Stomach (tissue), 9 donors: ENCODE results near the gene PADI3. TPM values are rescaled to one million over a fixed set of nuclear protein-coding genes. Genes with fewer than 3 reads are reported as not detected.

Source experiments
- DNase-seq, 2 donors: peaks; one replicate each; pipeline versions ENCODE4 v3.0.0 to v3.0.0-alpha.2; 2013 to 2019
- H3K27ac ChIP-seq, 5 donors: fragments of 200-600 bp in 4 of 5; sonication (generic) in 4 of 5; one replicate each; pipeline ENCODE4 v1.5.1; 2013 to 2019; ENCODE audit warnings: mild to moderate bottlenecking in 1 of 5, moderate library complexity in 1 of 5
- H3K27me3 ChIP-seq, 3 donors: fragments of 200-600 bp; sonication (generic); one replicate each; pipeline ENCODE4 v1.5.1; 2017 to 2019; ENCODE audit warnings: mixed run types in 1 of 3
- H3K36me3 ChIP-seq, 4 donors: fragments of 200-600 bp; sonication (generic); 1 replicate in 3 of 4; 2 replicates in 1 of 4; pipeline ENCODE4 v1.5.1; 2016 to 2019
- H3K4me1 ChIP-seq, 4 donors: fragments of 200-600 bp; sonication (generic); one replicate each; pipeline ENCODE4 v1.5.1; 2016 to 2019
- H3K4me3 ChIP-seq, 4 donors: fragments of 200-600 bp; sonication (generic) in 3 of 4; one replicate each; pipeline ENCODE4 v1.5.1; 2016 to 2019; ENCODE audit warnings: mild to moderate bottlenecking in 1 of 4
- H3K9me3 ChIP-seq, 4 donors: fragments of 200-600 bp; sonication (generic); one replicate each; pipeline ENCODE4 v1.5.1; 2016 to 2019
- CTCF ChIP-seq, 7 experiments: fragments of 450-650 bp in 4 of 7; fragments of 200-600 bp in 3 of 7; sonication (generic) in 3 of 7; IDR thresholded peaks; one replicate each; pipeline ENCODE4 v1.5.1; 2016 to 2019; ENCODE audit warnings: antibody characterized with exemption in 7 of 7, control low read depth in 2 of 7, mild to moderate bottlenecking in 1 of 7
- EP300 ChIP-seq: sonication (generic); formaldehyde crosslinking; IDR thresholded peaks from one replicate; pipeline ENCODE4 v1.6.1; 2017; ENCODE audit warnings: antibody characterized with exemption
- POLR2A ChIP-seq, 4 donors: fragments of 450-650 bp; IDR thresholded peaks; one replicate each; pipeline ENCODE4 v1.6.1; 2016; ENCODE audit warnings: antibody characterized with exemption in 4 of 4, control low read depth in 2 of 4, mild to moderate bottlenecking in 1 of 4, moderate library complexity in 1 of 4
- POLR2AphosphoS5 ChIP-seq, 3 donors: sonication (generic); formaldehyde crosslinking; IDR thresholded peaks; one replicate each; pipeline ENCODE4 v1.6.1; 2016; ENCODE audit warnings: antibody characterized with exemption in 3 of 3
- WGBS, 5 donors: extraction: QIAGEN DNeasy Blood & Tissue Kit in 3 of 5; methylation state at CpG; one replicate each; pipeline versions ENCODE4 v1.1.5 to v1.1.7; 2013 to 2018; 5-methylcytosine and 5-hydroxymethylcytosine counted together
- intact Hi-C: fragments of 100-400 bp; cut with DNase I; formaldehyde crosslinking; loops from one replicate; pipeline ENCODE4 v1.15.1; 2023; ENCODE audit warnings: low total_unique reads
- polyA plus RNA-seq, 3 donors: library from polyadenylated mRNA; stranded (reverse); fragments of 200-250 nt; gene quantifications; one replicate each; pipeline ENCODE4 v1.2.3, GENCODE V29; 2013
- total RNA-seq, 5 donors: library from RNA; depleted of rRNA; stranded (reverse); fragments of >200 nt; gene quantifications; one replicate each; pipeline versions ENCODE4 v1.1.0 to v1.2.3, GENCODE V29; 2014 to 2016
- donor health status: healthy with polysubstance abuse.
- donor health status: Bipolar disorder and iron deficiency.
- donor health status: healthy.

Gene PADI3
- total and polyA plus RNA-seq, 8 donors: 5.4 TPM; not detected in 7

DNA sequence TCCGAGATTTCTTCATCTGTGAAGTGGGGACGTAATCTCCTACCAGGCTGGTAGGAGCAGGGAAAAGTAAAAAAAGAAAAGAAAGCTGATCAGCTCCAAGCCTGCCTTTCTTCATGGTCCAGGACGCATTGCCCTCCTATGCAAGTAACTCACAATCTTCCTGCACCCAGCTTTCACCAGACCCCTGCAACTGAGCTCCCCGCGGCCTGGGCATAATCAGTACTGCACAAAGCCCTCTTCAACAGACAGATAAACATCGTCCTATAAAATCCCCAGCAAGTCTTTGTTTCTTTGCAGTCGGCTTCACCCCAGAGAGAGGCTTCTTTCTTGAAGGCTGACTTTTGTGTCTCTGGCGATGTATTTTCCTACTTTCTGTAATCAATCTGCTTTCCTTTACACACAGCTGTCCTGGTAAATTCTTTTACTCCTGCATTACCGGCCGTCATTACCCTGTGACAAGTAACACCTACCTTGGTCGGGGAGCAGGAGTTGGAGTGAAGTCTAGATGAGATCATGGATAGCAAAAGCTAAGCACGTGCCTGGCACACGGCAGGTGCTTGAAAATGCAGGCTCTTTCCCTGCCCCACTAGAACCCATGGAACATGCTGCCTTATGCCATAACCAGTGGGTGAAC, 35.6 kb upstream of the PADI3 start:
- no peak for DNase-seq
- intact Hi-C loops: no loop called here
- WGBS, 5 donors: 40 to 57% (median 48%) methylated on average over 13 of the region's 13 CpGs
- Histone ChIP-seq H3K36me3 (no peaks in the 10 kb centered on the region), H3K27ac (no peak overlapping the region), H3K4me3 (no peak overlapping the region), H3K27me3 (peaks cover 0 to 65% (median 23%) of the 10 kb centered on the region in 3 donors), H3K4me1 (peaks cover 5 to 21% (median 13%) of the 10 kb centered on the region in 4 donors), H3K9me3 (no peaks in the 10 kb centered on the region)
- no peak for TF ChIP-seq POLR2AphosphoS5 (IDR thresholded peaks at IDR 0.05)
- no peak for TF ChIP-seq CTCF (IDR thresholded peaks at IDR 0.05)
- TF ChIP-seq EP300: no peak
- TF ChIP-seq POLR2A (IDR thresholded peaks at IDR 0.05): no peak

GRCh38 chr1:17213782-17214148, 35.1 kb upstream of the PADI3 start:
- H3K4me3 ChIP-seq: no peak overlapping the region
- WGBS, 5 donors: 80 to 87% (median 86%) methylated on average over 9 of the region's 9 CpGs
- H3K4me1 ChIP-seq: peaks cover 5 to 21% (median 13%) of the 10 kb centered on the region in 4 donors
- no peaks in the 10 kb centered on the region for H3K36me3 ChIP-seq
- H3K9me3 ChIP-seq: no peaks in the 10 kb centered on the region
- H3K27ac ChIP-seq: no peak overlapping the region
- TF ChIP-seq POLR2AphosphoS5 (IDR thresholded peaks at IDR 0.05): no peak
- no peak for TF ChIP-seq POLR2A (IDR thresholded peaks at IDR 0.05)
- TF ChIP-seq EP300: no peak
- no peak for TF ChIP-seq CTCF (IDR thresholded peaks at IDR 0.05)
- no peak for DNase-seq
- intact Hi-C loops: no loop called here
- peaks cover 0 to 70% (median 26%) of the 10 kb centered on the region in 3 donors for H3K27me3 ChIP-seq

- no peak for TF ChIP-seq EP300
- TF ChIP-seq CTCF (IDR thresholded peaks at IDR 0.05): no peak
- no peak for TF ChIP-seq POLR2A (IDR thresholded peaks at IDR 0.05)
- no peak for TF ChIP-seq POLR2AphosphoS5 (IDR thresholded peaks at IDR 0.05)
- Histone ChIP-seq H3K4me1 (peaks cover 5 to 21% (median 13%) of the 10 kb centered on the region in 4 donors), H3K9me3 (no peaks in the 10 kb centered on the region), H3K27me3 (peaks cover 0 to 83% (median 29%) of the 10 kb centered on the region in 3 donors), H3K4me3 (no peak overlapping the region), H3K36me3 (no peaks in the 10 kb centered on the region), H3K27ac (no peak overlapping the region)
- no peak for DNase-seq
- intact Hi-C loops: no loop called here
- 80 to 97% (median 84%) methylated on average over 3 to 5 of the region's 5 CpGs for WGBS, 5 donors
These were observed 33.9 kb upstream of the PADI3 start for GRCh38 chr1:17214876-17215544.

- TF ChIP-seq POLR2AphosphoS5 (IDR thresholded peaks at IDR 0.05) (no peak), EP300 (no peak), POLR2A (IDR thresholded peaks at IDR 0.05) (no peak), CTCF (IDR thresholded peaks at IDR 0.05) (no peak)
- Histone ChIP-seq H3K4me3 (no peak overlapping the region), H3K27ac (no peak overlapping the region), H3K4me1 (peaks cover 5 to 21% (median 13%) of the 10 kb centered on the region in 4 donors), H3K9me3 (no peaks in the 10 kb centered on the region), H3K27me3 (peaks cover 0 to 88% (median 29%) of the 10 kb centered on the region in 3 donors), H3K36me3 (no peaks in the 10 kb centered on the region)
- intact Hi-C loops: no loop called here
- 81 to 89% (median 88%) methylated on average over 4 to 6 of the region's 6 CpGs for WGBS, 5 donors
- DNase-seq: no peak
These were observed 33.4 kb upstream of the PADI3 start for GRCh38 chr1:17215545-17215890.
